H9 (cell line): ENCODE measurements around the gene BLVRB. TPM values are rescaled to one million over a fixed set of nuclear protein-coding genes. Genes with fewer than 3 reads are reported as not detected.

Experiments
- DNase-seq: peaks from one replicate; pipeline ENCODE4 v3.0.0-alpha.2; 2017
- H2AFZ ChIP-seq: one replicate; pipeline ENCODE4 v1.6.1; 2013; ENCODE audit warnings: mild to moderate bottlenecking, low read length, control low read depth, moderate library complexity
- H2AK5ac ChIP-seq: 2 replicates; pipeline ENCODE4 v1.6.1; 2013; ENCODE audit warnings: low read length, control low read depth, mixed read lengths; ENCODE audit not compliant: insufficient read length
- H2BK120ac ChIP-seq: one replicate; pipeline ENCODE4 v1.6.1; 2013; ENCODE audit warnings: low read depth, mild to moderate bottlenecking, low read length, control low read depth, inconsistent platforms; ENCODE audit not compliant: poor library complexity, severe bottlenecking
- H2BK12ac ChIP-seq: 2 replicates; pipeline ENCODE4 v1.6.1; 2013; ENCODE audit warnings: low read length, control low read depth, mixed read lengths, low read depth; ENCODE audit not compliant: insufficient read length
- H2BK15ac ChIP-seq: 2 replicates; pipeline ENCODE4 v1.6.1; 2013; ENCODE audit warnings: low read depth, low read length, control low read depth
- H2BK20ac ChIP-seq: one replicate; pipeline ENCODE4 v1.6.1; 2013; ENCODE audit warnings: low read depth, mild to moderate bottlenecking, low read length, control low read depth, inconsistent platforms; ENCODE audit not compliant: poor library complexity, severe bottlenecking
- H2BK5ac ChIP-seq: 2 replicates; pipeline ENCODE4 v1.6.1; 2013; ENCODE audit warnings: low read length, control low read depth, mixed read lengths; ENCODE audit not compliant: insufficient read length
- H3K14ac ChIP-seq: 2 replicates; pipeline ENCODE4 v1.6.1; 2013; ENCODE audit warnings: low read length, control low read depth; ENCODE audit not compliant: insufficient read depth
- H3K18ac ChIP-seq: 2 replicates; pipeline ENCODE4 v1.6.1; 2013; ENCODE audit warnings: low read depth, mild to moderate bottlenecking, mixed read lengths, low read length, control low read depth; ENCODE audit not compliant: insufficient read length
- H3K23ac ChIP-seq: 2 replicates; pipeline ENCODE4 v1.6.1; 2013; ENCODE audit warnings: low read length, control low read depth, mixed read lengths, low read depth; ENCODE audit not compliant: insufficient read length
- H3K23me2 ChIP-seq: 2 replicates; pipeline ENCODE4 v1.6.1; 2013; ENCODE audit warnings: low read depth, mild to moderate bottlenecking, mixed read lengths, low read length, control low read depth; ENCODE audit not compliant: insufficient read length, poor library complexity, severe bottlenecking
- H3K27ac ChIP-seq: 2 replicates; pipeline ENCODE4 v1.5.1; 2013; ENCODE audit warnings: low read length, control low read depth, mixed read lengths, low read depth; ENCODE audit not compliant: insufficient read length
- H3K27me3 ChIP-seq: 2 replicates; pipeline ENCODE4 v1.6.1; 2013; ENCODE audit warnings: low read length, control low read depth, inconsistent platforms; ENCODE audit not compliant: insufficient read depth
- H3K4ac ChIP-seq: 2 replicates; pipeline ENCODE4 v1.6.1; 2013; ENCODE audit warnings: low read depth, mild to moderate bottlenecking, control low read depth, inconsistent platforms, low read length, moderate library complexity
- H3K4me1 ChIP-seq: 2 replicates; pipeline ENCODE4 v1.6.1; 2013; ENCODE audit warnings: low read length, control low read depth, inconsistent platforms; ENCODE audit not compliant: insufficient read depth
- H3K4me2 ChIP-seq: 2 replicates; pipeline ENCODE4 v1.6.1; 2013; ENCODE audit warnings: low read length, control low read depth, mixed read lengths; ENCODE audit not compliant: insufficient read length, insufficient read depth
- H3K56ac ChIP-seq: 2 replicates; pipeline ENCODE4 v1.6.1; 2013; ENCODE audit warnings: low read depth, mild to moderate bottlenecking, mixed read lengths, low read length, control low read depth; ENCODE audit not compliant: insufficient read length
- H3K79me1 ChIP-seq: 2 replicates; pipeline ENCODE4 v1.6.1; 2013; ENCODE audit warnings: low read depth, mild to moderate bottlenecking, moderate library complexity, low read length, control low read depth, inconsistent platforms; ENCODE audit not compliant: insufficient read depth, poor library complexity, severe bottlenecking
- H3K79me2 ChIP-seq: 2 replicates; pipeline ENCODE4 v1.6.1; 2013; ENCODE audit warnings: low read length, control low read depth, inconsistent platforms; ENCODE audit not compliant: insufficient read depth
- H3K9ac ChIP-seq: 2 replicates; pipeline ENCODE4 v1.6.1; 2013; ENCODE audit warnings: low read length, control low read depth, mixed read lengths; ENCODE audit not compliant: insufficient read length; ENCODE audit errors: extremely low read depth
- H3K9me3 ChIP-seq: one replicate; pipeline ENCODE4 v1.6.1; 2013; ENCODE audit warnings: low read depth, low read length, inconsistent platforms; ENCODE audit not compliant: control insufficient read depth
- H3T11ph ChIP-seq: one replicate; pipeline ENCODE4 v1.6.1; 2013; ENCODE audit warnings: mild to moderate bottlenecking, low read length, control low read depth, inconsistent platforms
- H4K20me1 ChIP-seq: one replicate; pipeline ENCODE4 v1.6.1; 2013; ENCODE audit not compliant: control insufficient read depth, insufficient read length, insufficient read depth
- H4K5ac ChIP-seq: 2 replicates; pipeline ENCODE4 v1.6.1; 2013; ENCODE audit warnings: low read depth, mild to moderate bottlenecking, mixed read lengths, low read length, control low read depth; ENCODE audit not compliant: insufficient read length
- H4K8ac ChIP-seq: replicated peaks from 2 replicates; pipeline ENCODE4 v1.6.1; 2013; ENCODE audit warnings: low read length, control low read depth, mixed read lengths, low read depth; ENCODE audit not compliant: insufficient read length
- H4K91ac ChIP-seq: 2 replicates; pipeline ENCODE4 v1.6.1; 2013; ENCODE audit warnings: low read depth, mild to moderate bottlenecking, moderate library complexity, mixed read lengths, low read length, control low read depth; ENCODE audit not compliant: insufficient read length
- H3K27ac Mint-ChIP-seq, 3 experiments: 2 replicates in 2 of 3; 3 replicates in 1 of 3; pipeline ENCODE4 v1.8.0; 2020 to 2021; ENCODE audit warnings: mixed read lengths in 3 of 3, mild to moderate bottlenecking in 1 of 3, moderate library complexity in 1 of 3
- H3K27me3 Mint-ChIP-seq: 2 replicates; pipeline ENCODE4 v1.8.0; 2021; ENCODE audit warnings: low read depth, mild to moderate bottlenecking, moderate library complexity, mixed read lengths
- H3K36me3 Mint-ChIP-seq, 3 experiments: 2 replicates in 2 of 3; 3 replicates in 1 of 3; pipeline ENCODE4 v1.8.0; 2020 to 2021; ENCODE audit warnings: low read depth in 3 of 3, mixed read lengths in 3 of 3; ENCODE audit not compliant: insufficient read depth in 1 of 3
- H3K4me1 Mint-ChIP-seq, 2 experiments: 2 replicates each; pipeline ENCODE4 v1.8.0; 2020; ENCODE audit warnings: mixed read lengths in 2 of 2
- H3K4me3 Mint-ChIP-seq, 2 experiments: 2 replicates in 1 of 2; 3 replicates in 1 of 2; pipeline ENCODE4 v1.8.0; 2020 to 2021; ENCODE audit warnings: mild to moderate bottlenecking in 2 of 2, mixed read lengths in 2 of 2, moderate library complexity in 1 of 2
- H3K9me3 Mint-ChIP-seq, 2 experiments: 2 replicates in 1 of 2; 3 replicates in 1 of 2; pipeline ENCODE4 v1.8.0; 2020; ENCODE audit warnings: mild to moderate bottlenecking in 2 of 2, mixed read lengths in 2 of 2, moderate library complexity in 1 of 2
- CTCF ChIP-seq: fragments of 200-600 bp; sonication (generic); conservative IDR thresholded peaks from 3 replicates; pipeline ENCODE4 v1.8.0; 2021; ENCODE audit warnings: antibody characterized with exemption, mild to moderate bottlenecking
- WGBS: extraction: QIAGEN DNeasy Blood & Tissue Kit; methylation state at CpG from one replicate; pipeline ENCODE4 v1.1.7; 2013; ENCODE audit warnings: missing lambda C conversion rate, low lambda C conversion rate, mixed read lengths; ENCODE audit not compliant: insufficient read length; ENCODE audit errors: extremely low coverage; 5-methylcytosine and 5-hydroxymethylcytosine counted together
- total RNA-seq: library from RNA; stranded (reverse); gene quantifications from 2 replicates; pipeline ENCODE4 v1.2.1, GENCODE V29; 2021

The BLVRB gene
- total RNA-seq, 1 experiment from 2014 or later, result 27.9 TPM

- Histone ChIP-seq H3T11ph (no peak overlapping the region), H3K23ac (no peak overlapping the region), H3K27ac (no peak overlapping the region), H3K9me3 (no peaks in the 10 kb centered on the region), H3K56ac (no peak overlapping the region), H4K91ac (no peak overlapping the region), H3K79me2 (no peaks in the 10 kb centered on the region), H3K18ac (no peak overlapping the region), H3K23me2 (no peaks in the 10 kb centered on the region), H2AK5ac (no peak overlapping the region), H2BK15ac (no peak overlapping the region), H2BK120ac (no peak overlapping the region), H2BK20ac (no peak overlapping the region), H4K8ac (no peak overlapping the region), H4K5ac (no peak overlapping the region), H3K14ac (no peak overlapping the region; the same call in 1 of the 2 replicates), H3K4me1 (no peaks in the 10 kb centered on the region), H2AFZ (no peak overlapping the region), H4K20me1 (no peaks in the 10 kb centered on the region), H3K4ac (no peak overlapping the region), H3K27me3 (no peaks in the 10 kb centered on the region), H3K4me2 (no peak overlapping the region), H2BK5ac (no peak overlapping the region), H3K79me1 (no peaks in the 10 kb centered on the region), H3K9ac (no peak overlapping the region), H2BK12ac (no peak overlapping the region)
- H3K9me3 Mint-ChIP-seq, result peaks cover 8 to 11% of the 10 kb centered on the region in 2 experiments; a peak in 4 of 5 replicates
- no peaks in the 10 kb centered on the region; a peak in 2 of 7 replicates for H3K36me3 Mint-ChIP-seq
- no peak overlapping the region for H3K27ac Mint-ChIP-seq
- H3K27me3 Mint-ChIP-seq, result peaks cover 56% of the 10 kb centered on the region
- no peak for DNase-seq
- no peak for TF ChIP-seq CTCF
- no peak overlapping the region for H3K4me3 Mint-ChIP-seq
- no CpG with 5 or more reads among the region's 4 CpGs for WGBS
- no peaks in the 10 kb centered on the region for H3K4me1 Mint-ChIP-seq
Observed at GRCh38 chr19:40493778-40494177, 28.2 kb upstream of the BLVRB start.
